HG02852 (cell line): Measurements from ENCODE around the gene DLL3.

ENCODE experiments used
- ATAC-seq: cut with Tn5 transposase; IDR thresholded peaks from one replicate; pipeline ENCODE4 v1.9.1; 2021; ENCODE audit warnings: mild to moderate bottlenecking, moderate library complexity; ENCODE audit not compliant: unreplicated experiment

DLL3 gene

DNA sequence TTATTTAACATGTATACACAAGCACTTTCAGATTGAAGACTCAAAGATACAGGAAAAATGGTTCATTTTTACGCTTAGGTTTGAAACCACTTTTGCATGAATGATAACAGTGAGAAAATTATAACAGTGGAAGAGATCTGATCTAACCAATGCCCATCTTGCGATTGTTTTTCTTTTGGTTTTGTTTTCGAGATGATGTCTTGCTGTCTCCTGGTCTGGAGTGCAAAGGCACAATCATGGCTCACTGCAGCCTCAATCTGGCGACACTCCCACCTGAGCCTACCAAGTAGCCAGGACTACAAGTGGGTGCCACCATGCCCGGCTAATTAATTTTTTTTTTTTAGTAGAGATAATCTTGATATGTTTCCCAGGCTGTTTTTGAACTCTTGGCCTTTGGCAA is 51.5 kb downstream of the DLL3 start:
- no peak for ATAC-seq

DNA sequence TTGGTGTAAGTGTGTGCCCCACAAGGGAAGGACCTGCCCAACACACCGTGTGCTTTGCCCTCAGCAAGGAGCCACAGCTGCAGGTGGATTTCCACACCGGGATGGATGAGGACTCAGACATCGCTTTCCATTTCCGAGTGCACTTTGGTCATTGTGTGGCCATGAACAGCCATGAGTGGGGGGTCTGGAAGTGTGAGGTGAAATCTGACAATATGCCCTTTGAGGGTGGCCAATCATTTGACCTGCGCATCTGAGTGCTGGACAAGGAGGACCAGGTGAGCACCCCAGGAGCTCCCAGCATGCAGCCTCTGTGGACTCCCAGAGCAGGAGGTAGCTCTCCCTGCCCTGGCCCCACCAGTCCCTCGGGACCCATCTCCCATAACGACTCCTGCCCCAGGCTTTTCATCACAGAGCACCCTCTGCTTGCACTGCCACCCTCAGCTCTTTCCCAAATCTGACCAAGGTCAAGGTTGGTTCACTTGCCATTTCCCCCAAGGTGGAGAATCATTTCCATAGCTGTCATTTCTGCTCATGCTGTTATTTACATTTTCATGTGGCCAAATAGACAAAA is 54.4 kb downstream of the DLL3 start:
- ATAC-seq = no peak

DNA sequence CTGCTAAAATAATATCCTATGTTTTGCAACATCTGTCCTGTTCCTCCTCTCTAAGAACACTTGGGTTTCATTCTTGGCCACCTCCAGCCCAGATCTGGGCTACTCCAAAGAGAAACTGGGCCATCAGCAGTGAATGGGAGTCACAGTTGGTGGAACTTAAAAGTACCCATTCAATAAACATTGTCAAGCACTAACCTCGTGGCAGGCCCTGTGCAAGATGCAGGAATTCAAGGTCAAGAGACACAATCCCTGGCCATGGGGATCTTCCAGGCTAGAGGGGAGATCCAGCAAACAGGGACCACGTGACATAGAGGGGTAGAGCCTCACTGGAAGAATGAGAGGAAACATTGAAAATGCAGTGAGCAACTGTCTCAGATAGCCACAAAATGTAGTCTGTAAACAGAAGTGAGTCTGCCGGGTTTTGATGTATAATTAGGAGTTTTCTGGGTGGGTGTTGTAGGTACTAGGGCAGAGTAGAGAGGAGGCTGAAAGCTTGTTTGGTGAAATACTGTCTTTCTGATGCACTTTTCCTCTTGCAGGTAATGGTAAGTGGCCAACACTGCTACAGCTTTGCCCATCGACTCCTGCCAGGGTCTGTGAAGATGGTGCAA is 56.1 kb downstream of the DLL3 start:
- no peak for ATAC-seq

DNA sequence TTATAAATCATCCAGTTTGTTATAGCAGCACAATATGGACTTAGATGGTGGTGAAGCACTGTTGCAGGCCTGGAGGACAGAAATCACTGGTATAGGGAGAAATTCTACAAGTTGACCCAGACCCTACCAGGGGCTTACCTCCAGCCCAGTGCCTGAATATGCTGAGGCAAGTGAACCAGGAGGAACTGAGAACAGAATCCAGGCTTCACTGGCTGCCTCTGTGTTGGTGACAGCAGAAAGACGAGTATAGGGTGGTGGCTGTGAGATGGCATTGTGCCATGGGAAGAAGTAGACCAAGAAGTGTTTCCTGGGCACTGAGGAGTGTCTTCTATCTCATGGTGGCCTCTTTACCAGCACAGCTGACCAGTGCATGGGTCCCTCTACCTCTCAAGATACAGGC is 57.1 kb downstream of the DLL3 start:
- ATAC-seq = no peak
